Measurements from ENCODE around the gene TMEM106A. TPM values are rescaled to one million over a fixed set of nuclear protein-coding genes. Genes with fewer than 3 reads are reported as not detected.

TMEM106A gene
- total and polyA plus RNA-seq, 2 of the 13 experiments (the other 11 are each of a cell fraction or from before 2014, with no cell fraction given) = 16.9 to 35.9 TPM

DNA sequence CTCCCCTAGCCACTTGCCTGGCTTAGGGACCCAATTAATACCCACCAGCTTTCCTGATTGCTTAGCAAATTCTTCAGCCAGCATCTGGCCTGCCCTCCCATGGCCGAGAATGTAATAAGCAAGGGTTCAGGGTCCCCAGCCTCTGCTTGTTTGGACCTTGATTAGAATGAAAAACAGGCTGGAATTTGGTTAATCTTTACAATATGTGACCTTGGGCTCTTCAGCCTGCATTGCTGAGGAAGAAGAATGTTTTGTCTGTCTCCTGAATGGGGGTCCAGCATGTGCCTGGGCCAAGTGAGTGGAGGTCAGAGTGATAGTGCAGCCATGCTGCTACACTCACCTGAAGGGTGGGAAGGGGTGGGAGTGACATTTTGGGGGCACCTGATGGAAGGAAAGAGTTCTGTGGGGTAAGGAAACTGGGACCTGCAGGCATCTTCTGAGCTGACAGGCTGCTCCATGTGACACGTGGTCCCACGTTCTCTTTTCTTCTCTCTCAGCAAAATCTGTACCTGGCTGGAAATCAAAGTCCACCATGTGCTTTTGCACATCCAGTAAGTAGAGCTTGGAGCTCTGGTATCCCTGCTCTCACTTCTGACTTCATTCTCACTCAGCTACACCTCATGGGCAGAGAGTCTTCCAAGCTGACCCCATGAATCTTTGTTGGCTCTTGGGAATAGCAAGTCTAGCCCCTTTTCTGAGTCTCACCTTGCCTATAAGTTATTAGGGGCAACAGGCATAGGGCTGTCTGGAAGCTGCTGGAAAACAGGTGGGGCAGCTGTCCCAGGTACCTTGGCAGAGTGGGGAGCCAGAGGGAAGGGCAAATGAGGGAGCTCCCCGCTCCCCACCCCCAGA is 5.3 kb downstream of the TMEM106A start (continued):
- TF ChIP-seq, protein P1, sequence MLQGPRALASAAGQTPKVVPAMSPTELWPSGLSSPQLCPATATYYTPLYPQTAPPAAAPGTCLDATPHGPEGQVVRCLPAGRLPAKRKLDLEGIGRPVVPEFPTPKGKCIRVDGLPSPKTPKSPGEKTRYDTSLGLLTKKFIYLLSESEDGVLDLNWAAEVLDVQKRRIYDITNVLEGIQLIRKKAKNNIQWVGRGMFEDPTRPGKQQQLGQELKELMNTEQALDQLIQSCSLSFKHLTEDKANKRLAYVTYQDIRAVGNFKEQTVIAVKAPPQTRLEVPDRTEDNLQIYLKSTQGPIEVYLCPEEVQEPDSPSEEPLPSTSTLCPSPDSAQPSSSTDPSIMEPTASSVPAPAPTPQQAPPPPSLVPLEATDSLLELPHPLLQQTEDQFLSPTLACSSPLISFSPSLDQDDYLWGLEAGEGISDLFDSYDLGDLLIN (CRISPR knock-in tag; IDR thresholded peaks at IDR 0.05; ENCODE audit: borderline replicate concordance) = no peak; the same call in 1 of the 2 replicates
- TF ChIP-seq PCBP2 (optimal IDR thresholded peaks at IDR 0.05; ENCODE audit: low read depth, low read length, poor library complexity, severe bottlenecking) (no peak), NPAS2 (CRISPR knock-in tag; IDR thresholded peaks at IDR 0.05; ENCODE audit: borderline replicate concordance) (no peak), GLI4 (CRISPR knock-in tag; IDR thresholded peaks at IDR 0.05; ENCODE audit: borderline replicate concordance) (0 out of 2 replicates have a peak, but pooled peaks have one; percentile 64), SP1 (IDR thresholded peaks at IDR 0.05) (no peak), SP1 (CRISPR knock-in tag; IDR thresholded peaks at IDR 0.05) (no peak), AGO2 (optimal IDR thresholded peaks at IDR 0.05; ENCODE audit: low read depth, low read length) (peak; percentile 12), TMF1 (CRISPR knock-in tag; IDR thresholded peaks at IDR 0.05; ENCODE audit: low read depth) (peak; percentile 34), ZNF136 (CRISPR knock-in tag; IDR thresholded peaks at IDR 0.05; ENCODE audit: low read depth) (no peak), JUNB (CRISPR knock-in tag; IDR thresholded peaks at IDR 0.05; ENCODE audit: borderline replicate concordance) (0 out of 2 replicates have a peak, but pooled peaks have one; percentile 40), KDM1A (CRISPR knock-in tag; IDR thresholded peaks at IDR 0.05) (peak; percentile 8; the same call in 1 of the 2 replicates), ZNF337 (CRISPR knock-in tag; IDR thresholded peaks at IDR 0.05; ENCODE audit: borderline replicate concordance, low read depth) (no peak; the same call in none of the 2 replicates), CREB1 (IDR thresholded peaks at IDR 0.05) (no peak), CREB1 (CRISPR knock-in tag; IDR thresholded peaks at IDR 0.05) (peak; percentile 75), ZNF12 (CRISPR knock-in tag; IDR thresholded peaks at IDR 0.05) (no peak; the same call in 1 of the 2 replicates), ZNF138 (CRISPR knock-in tag; IDR thresholded peaks at IDR 0.05; ENCODE audit: low read depth) (0 out of 2 replicates have a peak, but pooled peaks have one; percentile 58), HNRNPLL (IDR thresholded peaks at IDR 0.05; ENCODE audit: low read depth, low read length, poor library complexity, severe bottlenecking) (no peak), CEBPB (IDR thresholded peaks at IDR 0.05; ENCODE audit: borderline replicate concordance, low read depth, low read length) (no peak), NCOA2 (CRISPR knock-in tag; IDR thresholded peaks at IDR 0.05) (peak; percentile 78)
- TF ChIP-seq, protein P2, sequence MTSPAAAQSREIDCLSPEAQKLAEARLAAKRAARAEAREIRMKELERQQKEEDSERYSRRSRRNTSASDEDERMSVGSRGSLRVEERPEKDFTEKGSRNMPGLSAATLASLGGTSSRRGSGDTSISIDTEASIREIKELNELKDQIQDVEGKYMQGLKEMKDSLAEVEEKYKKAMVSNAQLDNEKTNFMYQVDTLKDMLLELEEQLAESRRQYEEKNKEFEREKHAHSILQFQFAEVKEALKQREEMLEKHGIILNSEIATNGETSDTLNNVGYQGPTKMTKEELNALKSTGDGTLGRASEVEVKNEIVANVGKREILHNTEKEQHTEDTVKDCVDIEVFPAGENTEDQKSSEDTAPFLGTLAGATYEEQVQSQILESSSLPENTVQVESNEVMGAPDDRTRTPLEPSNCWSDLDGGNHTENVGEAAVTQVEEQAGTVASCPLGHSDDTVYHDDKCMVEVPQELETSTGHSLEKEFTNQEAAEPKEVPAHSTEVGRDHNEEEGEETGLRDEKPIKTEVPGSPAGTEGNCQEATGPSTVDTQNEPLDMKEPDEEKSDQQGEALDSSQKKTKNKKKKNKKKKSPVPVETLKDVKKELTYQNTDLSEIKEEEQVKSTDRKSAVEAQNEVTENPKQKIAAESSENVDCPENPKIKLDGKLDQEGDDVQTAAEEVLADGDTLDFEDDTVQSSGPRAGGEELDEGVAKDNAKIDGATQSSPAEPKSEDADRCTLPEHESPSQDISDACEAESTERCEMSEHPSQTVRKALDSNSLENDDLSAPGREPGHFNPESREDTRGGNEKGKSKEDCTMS (CRISPR knock-in tag; conservative IDR thresholded peaks at IDR 0.05) = 0 out of 2 replicates have a peak, but pooled peaks have one; percentile 73
- TF ChIP-seq, protein P3, sequence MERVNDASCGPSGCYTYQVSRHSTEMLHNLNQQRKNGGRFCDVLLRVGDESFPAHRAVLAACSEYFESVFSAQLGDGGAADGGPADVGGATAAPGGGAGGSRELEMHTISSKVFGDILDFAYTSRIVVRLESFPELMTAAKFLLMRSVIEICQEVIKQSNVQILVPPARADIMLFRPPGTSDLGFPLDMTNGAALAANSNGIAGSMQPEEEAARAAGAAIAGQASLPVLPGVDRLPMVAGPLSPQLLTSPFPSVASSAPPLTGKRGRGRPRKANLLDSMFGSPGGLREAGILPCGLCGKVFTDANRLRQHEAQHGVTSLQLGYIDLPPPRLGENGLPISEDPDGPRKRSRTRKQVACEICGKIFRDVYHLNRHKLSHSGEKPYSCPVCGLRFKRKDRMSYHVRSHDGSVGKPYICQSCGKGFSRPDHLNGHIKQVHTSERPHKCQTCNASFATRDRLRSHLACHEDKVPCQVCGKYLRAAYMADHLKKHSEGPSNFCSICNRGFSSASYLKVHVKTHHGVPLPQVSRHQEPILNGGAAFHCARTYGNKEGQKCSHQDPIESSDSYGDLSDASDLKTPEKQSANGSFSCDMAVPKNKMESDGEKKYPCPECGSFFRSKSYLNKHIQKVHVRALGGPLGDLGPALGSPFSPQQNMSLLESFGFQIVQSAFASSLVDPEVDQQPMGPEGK (CRISPR knock-in tag; IDR thresholded peaks at IDR 0.05) = peak; percentile 89
- TF ChIP-seq, protein P4, sequence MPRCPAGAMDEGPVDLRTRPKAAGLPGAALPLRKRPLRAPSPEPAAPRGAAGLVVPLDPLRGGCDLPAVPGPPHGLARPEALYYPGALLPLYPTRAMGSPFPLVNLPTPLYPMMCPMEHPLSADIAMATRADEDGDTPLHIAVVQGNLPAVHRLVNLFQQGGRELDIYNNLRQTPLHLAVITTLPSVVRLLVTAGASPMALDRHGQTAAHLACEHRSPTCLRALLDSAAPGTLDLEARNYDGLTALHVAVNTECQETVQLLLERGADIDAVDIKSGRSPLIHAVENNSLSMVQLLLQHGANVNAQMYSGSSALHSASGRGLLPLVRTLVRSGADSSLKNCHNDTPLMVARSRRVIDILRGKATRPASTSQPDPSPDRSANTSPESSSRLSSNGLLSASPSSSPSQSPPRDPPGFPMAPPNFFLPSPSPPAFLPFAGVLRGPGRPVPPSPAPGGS (CRISPR knock-in tag; IDR thresholded peaks at IDR 0.05) = peak; percentile 59; the same call in 1 of the 2 replicates

Data from HepG2 (cell line).